Astrocyte (in vitro differentiated cells and primary cell): ENCODE results near the gene CACNG7. TPM values are rescaled to one million over a fixed set of nuclear protein-coding genes. Genes with fewer than 3 reads are reported as not detected.
A peak's percentile ranks its signal among the peaks of the same experiment; 100 is the strongest.

Experiments used
- DNase-seq: peaks from one replicate; pipeline ENCODE4 v3.0.0-alpha.2; 2010; ENCODE audit warnings: low read depth
- FAIRE-seq: peaks from 2 replicates; lab custom pipeline; 2011; peaks lifted over from hg19 to GRCh38; lab: Jason Lieb, UNC
- H2AFZ ChIP-seq: 2 replicates; pipeline ENCODE4 v1.6.0; 2012; ENCODE audit warnings: low read depth, low read length, inconsistent platforms
- H3K27ac ChIP-seq: 2 replicates; pipeline ENCODE4 v1.5.1; 2011; ENCODE audit warnings: low read depth, low read length, inconsistent platforms
- H3K27me3 ChIP-seq: 2 replicates; pipeline ENCODE4 v1.6.0; 2011; ENCODE audit warnings: low read length, inconsistent platforms; ENCODE audit not compliant: insufficient read depth
- H3K36me3 ChIP-seq: 2 replicates; pipeline ENCODE4 v1.5.1; 2011; ENCODE audit warnings: low read length, inconsistent platforms; ENCODE audit not compliant: insufficient read depth
- H3K4me1 ChIP-seq: 2 replicates; pipeline ENCODE4 v1.5.1; 2011; ENCODE audit warnings: low read length, inconsistent platforms; ENCODE audit not compliant: insufficient read depth
- H3K4me2 ChIP-seq: 2 replicates; pipeline ENCODE4 v1.6.0; 2012; ENCODE audit warnings: low read length, inconsistent platforms
- H3K4me3 ChIP-seq: 2 replicates; pipeline ENCODE4 v1.5.1; 2011; ENCODE audit warnings: low read depth, mild to moderate bottlenecking, low read length, inconsistent platforms; ENCODE audit not compliant: insufficient read depth
- H3K79me2 ChIP-seq: 2 replicates; pipeline ENCODE4 v1.6.0; 2012; ENCODE audit warnings: mild to moderate bottlenecking, low read length, inconsistent platforms; ENCODE audit not compliant: insufficient read depth
- H3K9ac ChIP-seq: 2 replicates; pipeline ENCODE4 v1.6.0; 2012; ENCODE audit warnings: mild to moderate bottlenecking, low read length, inconsistent platforms
- H3K9me3 ChIP-seq: 2 replicates; pipeline ENCODE4 v1.5.1; 2012; ENCODE audit warnings: low read depth, mild to moderate bottlenecking, low read length, inconsistent platforms; ENCODE audit not compliant: insufficient read depth
- H4K20me1 ChIP-seq: 2 replicates; pipeline ENCODE4 v1.6.0; 2012; ENCODE audit warnings: low read length, inconsistent platforms; ENCODE audit not compliant: insufficient read depth
- H3K27ac Mint-ChIP-seq: one replicate; pipeline ENCODE4 v1.8.0; 2021; ENCODE audit warnings: mild to moderate bottlenecking, mixed read lengths; ENCODE audit not compliant: unreplicated experiment
- H3K27me3 Mint-ChIP-seq: one replicate; pipeline ENCODE4 v1.8.0; 2021; ENCODE audit warnings: low read depth, mixed read lengths; ENCODE audit not compliant: unreplicated experiment
- H3K36me3 Mint-ChIP-seq: one replicate; pipeline ENCODE4 v1.8.0; 2021; ENCODE audit warnings: low read depth, mixed read lengths; ENCODE audit not compliant: unreplicated experiment
- H3K4me1 Mint-ChIP-seq: one replicate; pipeline ENCODE4 v1.8.0; 2021; ENCODE audit warnings: low read depth, mixed read lengths; ENCODE audit not compliant: unreplicated experiment
- H3K4me3 Mint-ChIP-seq: one replicate; pipeline ENCODE4 v1.8.0; 2021; ENCODE audit warnings: mild to moderate bottlenecking, moderate library complexity, mixed read lengths; ENCODE audit not compliant: unreplicated experiment
- H3K9me3 Mint-ChIP-seq: one replicate; pipeline ENCODE4 v1.8.0; 2021; ENCODE audit warnings: mild to moderate bottlenecking, mixed read lengths; ENCODE audit not compliant: unreplicated experiment
- EZH2 ChIP-seq: IDR thresholded peaks from 2 replicates; pipeline ENCODE4 v1.6.1; 2012; ENCODE audit warnings: mild to moderate bottlenecking, low read length, inconsistent platforms; ENCODE audit not compliant: insufficient read depth
- total RNA-seq: library from RNA; stranded (reverse); gene quantifications from 2 replicates; pipeline ENCODE4 v1.2.1, GENCODE V29; 2021
- TF ChIP-seq, protein P1 (sequence below): IDR thresholded peaks from 2 replicates; pipeline ENCODE4 v1.5.1; 2011; ENCODE audit warnings: low read depth, mild to moderate bottlenecking, inconsistent platforms, low read length, moderate library complexity; ENCODE audit not compliant: insufficient read depth

CACNG7 gene
- total RNA-seq, 1 donor from 2014 or later = 3.5 TPM

DNA sequence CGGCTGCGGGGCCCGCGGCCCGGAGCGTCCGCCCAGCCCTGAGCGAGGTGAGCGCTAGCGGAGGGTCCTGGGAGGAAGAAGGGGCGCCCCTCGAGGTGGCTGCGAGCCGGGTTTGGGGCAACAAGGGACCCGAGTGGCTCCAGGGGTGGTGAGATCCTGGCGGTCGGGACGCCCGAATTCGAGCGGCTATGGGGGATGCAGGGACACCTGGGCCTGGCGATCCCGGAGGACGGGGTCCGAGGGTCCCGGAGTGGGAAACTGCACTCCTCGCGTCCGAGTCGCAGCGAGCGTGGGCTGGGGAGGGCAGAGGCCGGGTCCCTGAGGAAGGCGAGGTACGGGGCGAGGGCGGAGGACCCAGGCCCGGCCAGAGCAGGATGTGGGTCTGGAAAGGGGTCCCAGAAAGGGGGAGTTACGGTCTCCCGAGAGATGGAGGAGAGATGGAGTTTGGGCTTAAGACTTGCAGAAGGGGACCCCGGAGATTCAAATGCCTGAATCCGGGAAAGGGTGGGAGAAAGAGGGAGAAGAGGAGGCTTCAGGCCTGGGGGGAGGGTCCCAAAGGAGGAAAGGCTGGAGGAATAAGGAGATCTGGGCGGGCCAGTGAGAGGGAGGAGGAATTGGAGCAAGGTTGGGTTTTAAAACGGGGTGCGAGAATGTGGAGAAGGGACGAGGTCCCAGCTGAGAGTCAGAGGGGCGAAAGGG, 542 bp downstream of the CACNG7 start:
- FAIRE-seq (no peak), DNase-seq (no peak)
- peaks cover 4% of the 10 kb centered on the region for H3K36me3 Mint-ChIP-seq
- Histone ChIP-seq H3K9ac (peak overlapping the region; percentile 52), H3K9me3 (no peaks in the 10 kb centered on the region), H3K4me2 (peak overlapping the region; percentile 87), H3K79me2 (no peaks in the 10 kb centered on the region), H3K36me3 (no peaks in the 10 kb centered on the region), H3K27ac (no peak overlapping the region), H3K4me3 (peak overlapping the region; percentile 44), H2AFZ (peak overlapping the region; percentile 73), H3K27me3 (peaks cover 41% of the 10 kb centered on the region), H4K20me1 (no peaks in the 10 kb centered on the region), H3K4me1 (peaks cover 2% of the 10 kb centered on the region)
- peaks cover 3% of the 10 kb centered on the region for H3K9me3 Mint-ChIP-seq
- peak overlapping the region; percentile 83 for H3K4me3 Mint-ChIP-seq
- TF ChIP-seq, protein P1, sequence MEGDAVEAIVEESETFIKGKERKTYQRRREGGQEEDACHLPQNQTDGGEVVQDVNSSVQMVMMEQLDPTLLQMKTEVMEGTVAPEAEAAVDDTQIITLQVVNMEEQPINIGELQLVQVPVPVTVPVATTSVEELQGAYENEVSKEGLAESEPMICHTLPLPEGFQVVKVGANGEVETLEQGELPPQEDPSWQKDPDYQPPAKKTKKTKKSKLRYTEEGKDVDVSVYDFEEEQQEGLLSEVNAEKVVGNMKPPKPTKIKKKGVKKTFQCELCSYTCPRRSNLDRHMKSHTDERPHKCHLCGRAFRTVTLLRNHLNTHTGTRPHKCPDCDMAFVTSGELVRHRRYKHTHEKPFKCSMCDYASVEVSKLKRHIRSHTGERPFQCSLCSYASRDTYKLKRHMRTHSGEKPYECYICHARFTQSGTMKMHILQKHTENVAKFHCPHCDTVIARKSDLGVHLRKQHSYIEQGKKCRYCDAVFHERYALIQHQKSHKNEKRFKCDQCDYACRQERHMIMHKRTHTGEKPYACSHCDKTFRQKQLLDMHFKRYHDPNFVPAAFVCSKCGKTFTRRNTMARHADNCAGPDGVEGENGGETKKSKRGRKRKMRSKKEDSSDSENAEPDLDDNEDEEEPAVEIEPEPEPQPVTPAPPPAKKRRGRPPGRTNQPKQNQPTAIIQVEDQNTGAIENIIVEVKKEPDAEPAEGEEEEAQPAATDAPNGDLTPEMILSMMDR = no peak
- TF ChIP-seq EZH2 = peak; percentile 78
- peaks cover 70% of the 10 kb centered on the region for H3K27me3 Mint-ChIP-seq
- peaks cover 9% of the 10 kb centered on the region for H3K4me1 Mint-ChIP-seq
- H3K27ac Mint-ChIP-seq = no peak overlapping the region

DNA sequence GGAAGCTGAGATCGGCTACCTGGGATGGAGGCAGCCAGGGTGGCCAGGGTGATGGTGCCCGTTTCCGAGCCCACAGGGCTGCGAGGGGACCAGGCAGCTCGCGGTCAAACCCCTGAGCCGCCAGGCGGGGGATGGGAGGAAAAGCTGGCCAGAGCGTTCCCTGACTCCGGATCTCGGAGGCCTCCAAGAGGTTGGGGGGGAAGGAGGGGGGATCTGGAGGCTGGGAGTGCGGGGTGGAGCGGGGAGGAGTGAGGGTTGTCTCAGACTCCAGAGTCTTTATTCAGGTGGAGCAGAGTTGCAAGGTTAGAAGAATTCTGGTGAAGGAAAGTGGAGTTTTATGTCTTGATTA, 1.1 kb downstream of the CACNG7 start:
- peaks cover 35% of the 10 kb centered on the region for H3K27me3 ChIP-seq
- H3K9me3 ChIP-seq = no peaks in the 10 kb centered on the region
- H3K36me3 ChIP-seq = no peaks in the 10 kb centered on the region
- H3K27ac ChIP-seq = no peak overlapping the region
- no peaks in the 10 kb centered on the region for H3K79me2 ChIP-seq
- peak overlapping the region; percentile 87 for H3K4me2 ChIP-seq
- Mint-ChIP-seq H3K27me3 (peaks cover 65% of the 10 kb centered on the region), H3K27ac (no peak overlapping the region), H3K36me3 (peaks cover 4% of the 10 kb centered on the region), H3K4me3 (peak overlapping the region; percentile 83), H3K9me3 (peaks cover 3% of the 10 kb centered on the region), H3K4me1 (peaks cover 9% of the 10 kb centered on the region)
- DNase-seq (no peak), FAIRE-seq (no peak)
- peak overlapping the region; percentile 44 for H3K4me3 ChIP-seq
- H2AFZ ChIP-seq = no peak overlapping the region
- H4K20me1 ChIP-seq = no peaks in the 10 kb centered on the region
- TF ChIP-seq, protein P1 = no peak
- peak; percentile 60 for TF ChIP-seq EZH2
- H3K4me1 ChIP-seq = peaks cover 2% of the 10 kb centered on the region
- peak overlapping the region; percentile 52 for H3K9ac ChIP-seq

DNA sequence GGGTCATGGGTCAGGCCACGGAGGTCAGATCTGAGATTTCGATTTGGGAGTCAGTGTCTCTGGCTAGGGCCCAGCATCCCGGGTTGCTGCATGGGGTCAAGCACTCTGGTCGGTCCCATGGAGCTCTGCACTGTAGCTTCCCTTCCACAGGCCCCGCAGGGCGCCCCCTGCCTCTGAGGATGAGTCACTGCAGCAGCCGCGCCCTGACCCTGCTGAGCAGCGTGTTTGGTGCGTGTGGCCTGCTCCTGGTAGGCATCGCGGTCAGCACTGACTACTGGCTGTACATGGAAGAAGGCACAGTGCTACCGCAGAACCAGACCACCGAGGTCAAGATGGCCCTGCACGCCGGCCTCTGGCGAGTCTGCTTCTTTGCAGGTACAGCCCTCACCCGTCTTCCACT, 3.6 kb downstream of the CACNG7 start:
- Histone ChIP-seq H3K4me1 (no peaks in the 10 kb centered on the region), H3K9me3 (no peaks in the 10 kb centered on the region), H3K9ac (no peak overlapping the region), H3K27ac (no peak overlapping the region), H3K4me2 (no peak overlapping the region), H3K36me3 (no peaks in the 10 kb centered on the region), H3K27me3 (peaks cover 17% of the 10 kb centered on the region), H3K79me2 (no peaks in the 10 kb centered on the region), H4K20me1 (no peaks in the 10 kb centered on the region), H2AFZ (no peak overlapping the region), H3K4me3 (no peak overlapping the region)
- no peak for DNase-seq
- peaks cover 3% of the 10 kb centered on the region for H3K9me3 Mint-ChIP-seq
- FAIRE-seq = no peak
- no peak overlapping the region for H3K27ac Mint-ChIP-seq
- peaks cover 6% of the 10 kb centered on the region for H3K36me3 Mint-ChIP-seq
- TF ChIP-seq, protein P1 = no peak
- no peak for TF ChIP-seq EZH2
- peaks cover 9% of the 10 kb centered on the region for H3K4me1 Mint-ChIP-seq
- H3K4me3 Mint-ChIP-seq = no peak overlapping the region
- H3K27me3 Mint-ChIP-seq = peaks cover 47% of the 10 kb centered on the region
